GM19035 (cell line): ENCODE measurements around the gene ZNF718.
"Not testable (repeated sequence)": the region's sequence is repeated elsewhere in the genome, so short reads cannot be mapped to it uniquely, and the experiment has no call there.

ENCODE experiments used
- ATAC-seq: cut with Tn5 transposase; IDR thresholded peaks from one replicate; pipeline ENCODE4 v1.9.1; 2021; ENCODE audit not compliant: unreplicated experiment

Gene ZNF718

GRCh38 chr4:147233-147632 is 22.9 kb downstream of the ZNF718 start:
- no peak for ATAC-seq

GRCh38 chr4:161496-162284 is 37.4 kb downstream of the ZNF718 start:
- no peak for ATAC-seq

- ATAC-seq = not testable (repeated sequence)
These were observed 45.3 kb downstream of the ZNF718 start for GRCh38 chr4:169640-170039.

- ATAC-seq = not testable (repeated sequence)
These were observed 47.0 kb downstream of the ZNF718 start for GRCh38 chr4:171318-171717.

GRCh38 chr4:173666-174314 is 49.5 kb downstream of the ZNF718 start:
- ATAC-seq = no peak

- no peak for ATAC-seq
These were observed 51.7 kb downstream of the ZNF718 start for GRCh38 chr4:175986-176385.

GRCh38 chr4:176995-177394 is 52.7 kb downstream of the ZNF718 start:
- ATAC-seq = no peak

- ATAC-seq = not testable (repeated sequence)
These were observed 57.9 kb downstream of the ZNF718 start for GRCh38 chr4:182225-182624.

- no peak for ATAC-seq
These were observed 63.8 kb downstream of the ZNF718 start for GRCh38 chr4:188091-188490.

- not testable (repeated sequence) for ATAC-seq
These were observed 70.9 kb downstream of the ZNF718 start for GRCh38 chr4:195159-195558.

GRCh38 chr4:200936-201335 is 76.6 kb downstream of the ZNF718 start:
- no peak for ATAC-seq

GRCh38 chr4:202822-203221 is 78.5 kb downstream of the ZNF718 start:
- not testable (repeated sequence) for ATAC-seq

GRCh38 chr4:205097-205756 is 80.9 kb downstream of the ZNF718 start:
- no peak for ATAC-seq

GRCh38 chr4:206054-206453 is 81.8 kb downstream of the ZNF718 start:
- no peak for ATAC-seq

GRCh38 chr4:208416-209096 is 84.3 kb downstream of the ZNF718 start:
- ATAC-seq = not testable (repeated sequence)

GRCh38 chr4:211033-211511 is 86.8 kb downstream of the ZNF718 start:
- ATAC-seq = no peak

- ATAC-seq = peak; percentile 92
These were observed 88.3 kb downstream of the ZNF718 start for GRCh38 chr4:212438-213188.

GRCh38 chr4:213189-213535 is 88.9 kb downstream of the ZNF718 start:
- ATAC-seq = not testable (repeated sequence)
